GM23248 (cell line): Measurements from ENCODE around the gene AP2B1. TPM values are rescaled to one million over a fixed set of nuclear protein-coding genes. Genes with fewer than 3 reads are reported as not detected.

Experiments
- DNase-seq: peaks from one replicate; pipeline ENCODE4 v3.0.0-alpha.2; 2015
- H2AFZ ChIP-seq: fragments of 200-600 bp; sonication (generic); 2 replicates; pipeline ENCODE4 v1.6.1; 2016; ENCODE audit warnings: antibody characterized with exemption
- H3F3A ChIP-seq: fragments of 200-600 bp; sonication (generic); 2 replicates; pipeline ENCODE4 v1.6.1; 2016; ENCODE audit warnings: mild to moderate bottlenecking, antibody characterized with exemption, mixed run types; ENCODE audit not compliant: insufficient read depth
- H3K27ac ChIP-seq: fragments of 200-600 bp; sonication (generic); 2 replicates; pipeline ENCODE4 v1.5.1; 2016; ENCODE audit warnings: mild to moderate bottlenecking
- H3K27me3 ChIP-seq: fragments of 200-600 bp; sonication (generic); replicated peaks from 2 replicates; pipeline ENCODE4 v1.6.1; 2016; ENCODE audit warnings: mild to moderate bottlenecking; ENCODE audit not compliant: insufficient read depth
- H3K36me3 ChIP-seq: fragments of 200-600 bp; sonication (generic); 2 replicates; pipeline ENCODE4 v1.6.1; 2016; ENCODE audit warnings: low read depth, mild to moderate bottlenecking
- H3K4me1 ChIP-seq: fragments of 200-600 bp; sonication (generic); 2 replicates; pipeline ENCODE4 v1.6.1; 2016; ENCODE audit warnings: mild to moderate bottlenecking; ENCODE audit not compliant: insufficient read depth
- H3K4me2 ChIP-seq: fragments of 200-600 bp; sonication (generic); one replicate; pipeline ENCODE4 v1.6.1; 2016; ENCODE audit warnings: mild to moderate bottlenecking; ENCODE audit not compliant: unreplicated experiment
- H3K4me3 ChIP-seq: fragments of 200-600 bp; sonication (generic); 2 replicates; pipeline ENCODE4 v1.5.1; 2016; ENCODE audit warnings: mild to moderate bottlenecking
- H3K79me2 ChIP-seq: fragments of 200-600 bp; sonication (generic); 2 replicates; pipeline ENCODE4 v1.6.1; 2016; ENCODE audit warnings: mild to moderate bottlenecking; ENCODE audit not compliant: insufficient read depth
- H3K9ac ChIP-seq: fragments of 200-600 bp; sonication (generic); 2 replicates; pipeline ENCODE4 v1.6.1; 2016; ENCODE audit warnings: mild to moderate bottlenecking
- H3K9me2 ChIP-seq: fragments of 200-600 bp; sonication (generic); 2 replicates; pipeline ENCODE4 v1.6.1; 2016; ENCODE audit warnings: mixed run types, mild to moderate bottlenecking, moderate library complexity; ENCODE audit not compliant: insufficient read depth
- H3K9me3 ChIP-seq: fragments of 200-600 bp; sonication (generic); one replicate; pipeline ENCODE4 v1.6.1; 2017; ENCODE audit warnings: low read depth
- H4K20me1 ChIP-seq: fragments of 200-600 bp; sonication (generic); 2 replicates; pipeline ENCODE4 v1.6.0; 2016; ENCODE audit not compliant: insufficient read depth
- EZH2 ChIP-seq: fragments of 200-600 bp; sonication (generic); IDR thresholded peaks from 2 replicates; pipeline ENCODE4 v1.6.1; 2018; ENCODE audit warnings: antibody characterized with exemption, mild to moderate bottlenecking; ENCODE audit not compliant: insufficient read depth, poor library complexity, severe bottlenecking
- EZH2phosphoT487 ChIP-seq: fragments of 200-600 bp; sonication (generic); IDR thresholded peaks from 2 replicates; pipeline ENCODE4 v1.6.1; 2018; ENCODE audit warnings: antibody characterized with exemption, moderate library complexity, mild to moderate bottlenecking, low read depth; ENCODE audit not compliant: insufficient read depth
- WGBS, 2 experiments: methylation state at CpG; one replicate each; pipeline ENCODE4 v1.1.6; 2015 to 2017; ENCODE audit warnings: low lambda C conversion rate in 2 of 2, low coverage in 1 of 2; ENCODE audit errors: missing lambda C conversion rate in 2 of 2; 5-methylcytosine and 5-hydroxymethylcytosine counted together
- in situ Hi-C: fragments of 300-500 bp; cut with MboI; formaldehyde crosslinking; loops from 2 replicates; pipeline ENCODE4 v1.15.0; 2020
- polyA plus RNA-seq: library from polyadenylated mRNA; unstranded; fragments of >200 nt; fragmentation: Nextera tagmentation; extraction: Ambion mirVana; gene quantifications from 2 replicates; pipeline ENCODE4 v1.2.1, GENCODE V29; 2016
- total RNA-seq: library from RNA; depleted of rRNA; stranded (reverse); fragments of >200 nt; shearing (Covaris generic); gene quantifications from 2 replicates; pipeline ENCODE4 v1.2.3, GENCODE V29; 2014

AP2B1 gene
- total and polyA plus RNA-seq, 2 experiments from 2014 or later: 72.4 to 85.9 TPM

DNA sequence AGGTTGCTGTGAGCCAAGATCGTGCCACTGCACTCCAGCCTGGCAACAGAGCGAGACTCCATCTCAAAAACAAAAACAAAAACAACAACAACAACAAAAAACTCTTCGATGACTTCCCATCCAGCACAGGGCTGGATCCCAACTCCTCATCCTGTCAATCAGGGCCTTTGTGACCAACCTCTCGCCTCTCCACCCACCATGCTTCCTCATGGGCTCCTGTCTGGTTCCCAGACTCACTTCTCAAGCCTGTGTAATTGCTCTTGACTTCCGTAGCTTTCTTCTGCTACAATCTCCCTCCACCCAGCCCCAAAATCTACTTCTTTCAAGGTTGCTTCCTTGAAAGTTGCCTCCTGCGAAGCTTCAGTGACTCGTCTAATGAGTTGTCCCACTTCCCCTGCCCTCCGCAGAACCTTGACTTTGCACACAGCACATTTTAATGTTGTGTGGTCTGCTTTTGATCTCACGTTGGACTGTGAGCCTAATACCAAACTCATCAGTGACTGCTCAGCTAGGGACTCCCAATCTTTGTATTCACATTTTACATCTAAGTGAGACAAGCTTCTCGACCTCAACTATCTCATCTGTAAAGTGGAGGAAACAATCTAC, 143.4 kb downstream of the AP2B1 start:
- H3K9me2 ChIP-seq: no peaks in the 10 kb centered on the region
- WGBS, 2 experiments: 65% methylated on average over 10 of the region's 10 CpGs
- in situ Hi-C loops: no loop called here

DNA sequence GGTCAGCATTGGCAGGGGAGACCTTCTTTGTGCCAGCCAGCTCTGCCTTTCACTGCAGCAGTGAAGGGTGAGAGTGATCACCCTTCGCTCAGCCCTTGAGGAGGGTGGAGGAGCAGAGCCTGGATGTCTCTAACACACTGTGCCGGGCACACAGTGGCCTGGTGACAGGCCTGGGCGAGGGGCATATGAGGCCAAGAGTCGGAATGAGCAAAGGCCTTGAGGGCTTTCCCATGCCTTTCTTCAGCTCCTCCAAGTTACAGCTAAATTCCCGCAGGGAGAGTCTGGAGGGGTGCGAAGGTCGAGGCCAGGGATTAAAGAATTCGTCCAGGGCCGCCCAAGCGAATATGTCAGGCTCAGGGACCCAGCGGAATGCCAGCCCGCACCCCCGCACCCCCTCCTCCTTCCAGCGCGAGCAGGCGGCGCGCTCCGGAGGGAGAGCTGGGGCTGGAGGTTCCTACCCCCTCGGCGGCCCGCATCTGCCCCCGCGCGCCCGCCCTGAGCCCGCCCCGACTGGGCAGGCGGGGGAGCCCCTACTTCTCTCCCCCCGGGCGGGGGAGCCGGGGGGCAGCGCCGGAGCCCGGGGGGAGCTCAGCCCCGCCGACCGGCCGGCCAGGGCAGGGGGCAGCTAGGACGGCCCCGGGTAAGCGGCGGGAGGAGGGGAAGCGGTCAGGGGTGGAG, 144.3 kb downstream of the AP2B1 start, which contains the start of gene RASL10B:
Gene RASL10B, plus strand, starts transcription at position 401 of the 678 bp plus-strand sequence. CDS start 3,546 bp downstream, outside the sequence.
- WGBS, 2 experiments: 1 to 10% methylated on average over 6 to 42 of the region's 44 CpGs
- in situ Hi-C loops: no loop called here
- no peaks in the 10 kb centered on the region for H3K9me2 ChIP-seq
- H2AFZ ChIP-seq: peak within 1 kb of the TSS; percentile 45
- H3K4me1 ChIP-seq: peaks cover 16% of the 10 kb centered on the region
- H4K20me1 ChIP-seq: no peaks in the 10 kb centered on the region
- peak within 1 kb of the TSS; percentile 85 for H3K4me2 ChIP-seq
- H3K27me3 ChIP-seq: no peaks in the 10 kb centered on the region
- peaks cover 11% of the 10 kb centered on the region; the same call in 1 of the 2 replicates for H3F3A ChIP-seq
- TF ChIP-seq EZH2 (no peak), EZH2phosphoT487 (no peak)
- H3K27ac ChIP-seq: no peak within 1 kb of the TSS
- no peaks in the 10 kb centered on the region for H3K9me3 ChIP-seq
- DNase-seq: peak; percentile 73
- H3K4me3 ChIP-seq: peak within 1 kb of the TSS; percentile 70
- no peaks in the 10 kb centered on the region for H3K79me2 ChIP-seq
- no peaks in the 10 kb centered on the region for H3K36me3 ChIP-seq
- H3K9ac ChIP-seq: peak within 1 kb of the TSS; percentile 43; the same call in 1 of the 2 replicates

More for the DNA sequence above, 143.4 kb downstream of the AP2B1 start:
- Histone ChIP-seq H3K9ac (no peak overlapping the region), H3K4me1 (peaks cover 22% of the 10 kb centered on the region), H3K36me3 (no peaks in the 10 kb centered on the region), H3F3A (peaks cover 11% of the 10 kb centered on the region; the same call in 1 of the 2 replicates), H3K27ac (no peak overlapping the region), H2AFZ (no peak overlapping the region), H4K20me1 (no peaks in the 10 kb centered on the region), H3K27me3 (no peaks in the 10 kb centered on the region), H3K4me2 (peak overlapping the region; percentile 85), H3K79me2 (no peaks in the 10 kb centered on the region), H3K9me3 (no peaks in the 10 kb centered on the region), H3K4me3 (no peak overlapping the region)
- TF ChIP-seq EZH2phosphoT487: no peak
- no peak for TF ChIP-seq EZH2
- DNase-seq: peak; percentile 37

- Histone ChIP-seq H3K4me2 (peak overlapping the region; percentile 85), H3K4me1 (peaks cover 9% of the 10 kb centered on the region), H3K27ac (no peak overlapping the region), H3K9ac (peak overlapping the region; percentile 43; the same call in 1 of the 2 replicates), H2AFZ (no peak overlapping the region), H4K20me1 (no peaks in the 10 kb centered on the region), H3F3A (peaks cover 6% of the 10 kb centered on the region; the same call in 1 of the 2 replicates), H3K79me2 (no peaks in the 10 kb centered on the region), H3K36me3 (no peaks in the 10 kb centered on the region), H3K9me3 (no peaks in the 10 kb centered on the region), H3K9me2 (no peaks in the 10 kb centered on the region), H3K4me3 (peak overlapping the region; percentile 70), H3K27me3 (no peaks in the 10 kb centered on the region)
- 17 to 30% methylated on average over 26 to 47 of the region's 47 CpGs for WGBS, 2 experiments
- DNase-seq: peak; percentile 26
- in situ Hi-C loops: no loop called here
- TF ChIP-seq EZH2phosphoT487 (no peak), EZH2 (no peak)
Measured at GRCh38 chr17:35731917-35732805, 145.0 kb downstream of the AP2B1 start.

GRCh38 chr17:35732806-35733136, 145.6 kb downstream of the AP2B1 start:
- H2AFZ ChIP-seq: no peak overlapping the region
- in situ Hi-C loops: no loop called here
- H4K20me1 ChIP-seq: no peaks in the 10 kb centered on the region
- no peaks in the 10 kb centered on the region for H3K9me2 ChIP-seq
- peaks cover 9% of the 10 kb centered on the region; the same call in 1 of the 2 replicates for H3K4me1 ChIP-seq
- H3K36me3 ChIP-seq: no peaks in the 10 kb centered on the region
- no peak for TF ChIP-seq EZH2
- TF ChIP-seq EZH2phosphoT487: no peak
- no peak overlapping the region for H3K4me2 ChIP-seq
- no peak for DNase-seq
- H3K79me2 ChIP-seq: no peaks in the 10 kb centered on the region
- no peaks in the 10 kb centered on the region for H3K9me3 ChIP-seq
- WGBS, 2 experiments: 64 to 73% methylated on average over 1 of the region's 1 CpG
- H3F3A ChIP-seq: peaks cover 5% of the 10 kb centered on the region; the same call in 1 of the 2 replicates
- no peak overlapping the region for H3K4me3 ChIP-seq
- H3K9ac ChIP-seq: no peak overlapping the region
- H3K27me3 ChIP-seq: no peaks in the 10 kb centered on the region
- no peak overlapping the region for H3K27ac ChIP-seq
